DOHH2 (cell line): ENCODE measurements around the gene DMC1.
"Not testable (repeated sequence)": the region's sequence is repeated elsewhere in the genome, so short reads cannot be mapped to it uniquely, and the experiment has no call there.

Experiments used
- H3F3A ChIP-seq: fragments of 200-600 bp; sonication (generic), shearing (Covaris generic); 2 replicates; pipeline ENCODE4 v1.6.0; 2016; ENCODE audit warnings: antibody characterized with exemption, mild to moderate bottlenecking; ENCODE audit not compliant: control insufficient read depth, insufficient read depth
- H3K27ac ChIP-seq: fragments of 200-600 bp; sonication (generic); 2 replicates; pipeline ENCODE4 v1.5.1; 2014; ENCODE audit warnings: low read depth, mild to moderate bottlenecking, low read length, moderate library complexity
- H3K27me3 ChIP-seq: fragments of 200-600 bp; sonication (generic); 2 replicates; pipeline ENCODE4 v1.6.1; 2014; ENCODE audit warnings: mild to moderate bottlenecking, low read length, mixed read lengths; ENCODE audit not compliant: control insufficient read depth
- H3K36me3 ChIP-seq: fragments of 200-600 bp; sonication (generic); 2 replicates; pipeline ENCODE4 v1.6.1; 2014; ENCODE audit warnings: mild to moderate bottlenecking, low read length, moderate library complexity, mixed read lengths; ENCODE audit not compliant: control insufficient read depth
- H3K4me1 ChIP-seq: fragments of 200-600 bp; sonication (generic); 2 replicates; pipeline ENCODE4 v1.6.1; 2014; ENCODE audit warnings: mild to moderate bottlenecking, low read length, mixed read lengths; ENCODE audit not compliant: control insufficient read depth
- H3K4me2 ChIP-seq: fragments of 200-600 bp; sonication (generic); 2 replicates; pipeline ENCODE4 v1.6.0; 2014; ENCODE audit warnings: mild to moderate bottlenecking, low read length, moderate library complexity
- H3K4me3 ChIP-seq: fragments of 200-600 bp; sonication (generic); 2 replicates; pipeline ENCODE4 v1.5.1; 2014; ENCODE audit warnings: mild to moderate bottlenecking, low read length, mixed read lengths
- H3K79me2 ChIP-seq: fragments of 200-600 bp; sonication (generic); 2 replicates; pipeline ENCODE4 v1.6.1; 2014; ENCODE audit warnings: mild to moderate bottlenecking, low read length, mixed read lengths; ENCODE audit not compliant: control insufficient read depth
- H3K9me2 ChIP-seq: fragments of 200-600 bp; sonication (generic); replicated peaks from 2 replicates; pipeline ENCODE4 v1.6.1; 2014; ENCODE audit warnings: mild to moderate bottlenecking, low read length, mixed read lengths; ENCODE audit not compliant: control insufficient read depth
- H3K9me3 ChIP-seq: fragments of 200-600 bp; sonication (generic); 2 replicates; pipeline ENCODE4 v1.6.1; 2014; ENCODE audit warnings: antibody characterized with exemption, low read length, mixed read lengths; ENCODE audit not compliant: control insufficient read depth, insufficient read depth
- H4K20me1 ChIP-seq: fragments of 200-600 bp; sonication (generic); 2 replicates; pipeline ENCODE4 v1.6.0; 2014; ENCODE audit warnings: low read depth, mild to moderate bottlenecking, antibody characterized with exemption, low read length, moderate library complexity; ENCODE audit not compliant: control insufficient read depth, insufficient read depth
- EZH2phosphoT487 ChIP-seq: fragments of 200-600 bp; sonication (generic); IDR thresholded peaks from 2 replicates; pipeline ENCODE4 v1.6.1; 2017; ENCODE audit warnings: borderline replicate concordance, mild to moderate bottlenecking, antibody characterized with exemption, low read length, moderate library complexity, mixed read lengths
- TF ChIP-seq, protein P1 (sequence below): fragments of 200-600 bp; sonication (generic); IDR thresholded peaks from one replicate; pipeline ENCODE4 v1.5.1; 2014; ENCODE audit warnings: antibody characterized with exemption, mild to moderate bottlenecking, low read depth, low read length; ENCODE audit not compliant: poor library complexity, severe bottlenecking

DMC1 gene, protein sequence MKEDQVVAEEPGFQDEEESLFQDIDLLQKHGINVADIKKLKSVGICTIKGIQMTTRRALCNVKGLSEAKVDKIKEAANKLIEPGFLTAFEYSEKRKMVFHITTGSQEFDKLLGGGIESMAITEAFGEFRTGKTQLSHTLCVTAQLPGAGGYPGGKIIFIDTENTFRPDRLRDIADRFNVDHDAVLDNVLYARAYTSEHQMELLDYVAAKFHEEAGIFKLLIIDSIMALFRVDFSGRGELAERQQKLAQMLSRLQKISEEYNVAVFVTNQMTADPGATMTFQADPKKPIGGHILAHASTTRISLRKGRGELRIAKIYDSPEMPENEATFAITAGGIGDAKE

DNA sequence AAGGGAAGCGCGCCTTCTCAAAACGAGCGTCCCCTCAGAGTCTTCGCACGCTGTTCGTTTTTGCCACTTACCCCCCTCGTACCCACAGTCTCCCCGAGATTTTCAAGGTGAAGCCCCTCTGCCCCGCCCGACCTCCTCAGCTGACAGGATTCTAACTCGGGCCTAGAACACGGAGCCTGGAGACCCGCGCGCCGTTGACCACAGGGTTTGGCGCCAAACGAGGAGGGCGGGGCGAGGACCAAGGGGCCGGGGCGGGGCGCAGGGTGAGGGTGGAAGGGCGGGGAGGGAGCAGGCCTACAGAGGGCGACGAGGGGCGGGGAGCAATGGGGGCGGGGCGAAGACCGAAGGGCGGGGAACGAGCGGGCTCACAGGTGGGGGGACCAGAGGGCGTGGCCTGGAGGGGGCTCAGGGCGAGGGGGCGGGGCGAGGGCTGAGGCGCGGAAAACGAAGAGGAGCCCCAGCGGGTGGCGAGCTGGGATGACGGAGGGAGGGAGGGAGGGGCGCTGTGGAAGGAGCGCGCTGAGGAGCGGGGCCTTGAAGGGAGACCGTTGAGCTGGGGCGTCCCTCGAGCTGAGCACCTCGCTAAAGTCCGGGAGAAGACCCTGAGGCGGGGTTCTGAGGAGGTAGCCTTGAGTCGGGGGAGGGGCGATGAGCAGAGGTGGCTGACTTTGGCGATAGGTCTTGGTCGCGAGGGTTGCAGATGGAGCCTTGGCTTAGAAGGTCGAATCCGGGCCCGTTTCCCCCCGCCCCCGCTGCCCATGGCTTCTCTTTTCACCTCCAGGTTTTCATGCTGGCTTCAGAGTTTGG is at the start of gene DMC1:
Gene DMC1, minus strand, starts transcription at position 212 of the 807 bp plus-strand sequence. CDS start 1,927 bp downstream, outside the sequence.
- Histone ChIP-seq H3F3A (peaks cover 18% of the 10 kb centered on the region), H3K36me3 (peaks cover 22% of the 10 kb centered on the region), H3K4me3 (peak within 1 kb of the TSS; percentile 99), H3K4me2 (peak within 1 kb of the TSS; percentile 99), H3K4me1 (peaks cover 28% of the 10 kb centered on the region), H3K9me2 (no peaks in the 10 kb centered on the region), H3K9me3 (no peaks in the 10 kb centered on the region), H3K27ac (peak within 1 kb of the TSS; percentile 80), H4K20me1 (no peaks in the 10 kb centered on the region), H3K27me3 (no peaks in the 10 kb centered on the region), H3K79me2 (peaks cover 19% of the 10 kb centered on the region)
- TF ChIP-seq, protein P1, sequence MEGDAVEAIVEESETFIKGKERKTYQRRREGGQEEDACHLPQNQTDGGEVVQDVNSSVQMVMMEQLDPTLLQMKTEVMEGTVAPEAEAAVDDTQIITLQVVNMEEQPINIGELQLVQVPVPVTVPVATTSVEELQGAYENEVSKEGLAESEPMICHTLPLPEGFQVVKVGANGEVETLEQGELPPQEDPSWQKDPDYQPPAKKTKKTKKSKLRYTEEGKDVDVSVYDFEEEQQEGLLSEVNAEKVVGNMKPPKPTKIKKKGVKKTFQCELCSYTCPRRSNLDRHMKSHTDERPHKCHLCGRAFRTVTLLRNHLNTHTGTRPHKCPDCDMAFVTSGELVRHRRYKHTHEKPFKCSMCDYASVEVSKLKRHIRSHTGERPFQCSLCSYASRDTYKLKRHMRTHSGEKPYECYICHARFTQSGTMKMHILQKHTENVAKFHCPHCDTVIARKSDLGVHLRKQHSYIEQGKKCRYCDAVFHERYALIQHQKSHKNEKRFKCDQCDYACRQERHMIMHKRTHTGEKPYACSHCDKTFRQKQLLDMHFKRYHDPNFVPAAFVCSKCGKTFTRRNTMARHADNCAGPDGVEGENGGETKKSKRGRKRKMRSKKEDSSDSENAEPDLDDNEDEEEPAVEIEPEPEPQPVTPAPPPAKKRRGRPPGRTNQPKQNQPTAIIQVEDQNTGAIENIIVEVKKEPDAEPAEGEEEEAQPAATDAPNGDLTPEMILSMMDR = no peak
- no peak for TF ChIP-seq EZH2phosphoT487

DNA sequence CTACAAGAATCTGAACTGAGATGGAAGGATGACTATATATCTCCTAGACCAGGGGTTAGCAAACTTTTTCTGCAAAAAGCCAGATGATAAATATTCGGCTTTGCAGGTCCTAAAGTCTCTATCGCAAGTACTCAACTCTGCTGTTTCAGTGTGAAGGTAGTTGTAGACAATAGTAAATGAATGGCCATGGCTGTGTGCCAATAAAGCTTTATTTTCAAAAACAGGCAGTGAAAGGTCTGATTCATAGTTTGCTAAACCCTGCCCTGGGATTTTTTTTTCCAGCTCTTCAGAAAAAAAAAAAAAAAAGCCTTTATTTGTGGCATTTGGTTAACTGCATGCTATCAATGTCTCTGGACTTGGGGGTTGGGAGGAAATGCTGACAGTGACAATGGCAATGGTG is 48.7 kb upstream of the DMC1 start:
- Histone ChIP-seq H3K9me2 (no peaks in the 10 kb centered on the region), H3K27ac (no peak overlapping the region), H3K4me3 (no peak overlapping the region), H4K20me1 (no peaks in the 10 kb centered on the region), H3K79me2 (no peaks in the 10 kb centered on the region), H3K9me3 (no peaks in the 10 kb centered on the region), H3F3A (0 out of 2 replicates have a peak, but pooled peaks cover 2% of the 10 kb centered on the region), H3K4me1 (peaks cover 18% of the 10 kb centered on the region), H3K36me3 (no peaks in the 10 kb centered on the region), H3K4me2 (peak overlapping the region; percentile 54), H3K27me3 (no peaks in the 10 kb centered on the region)
- TF ChIP-seq, protein P1 = no peak
- no peak for TF ChIP-seq EZH2phosphoT487

DNA sequence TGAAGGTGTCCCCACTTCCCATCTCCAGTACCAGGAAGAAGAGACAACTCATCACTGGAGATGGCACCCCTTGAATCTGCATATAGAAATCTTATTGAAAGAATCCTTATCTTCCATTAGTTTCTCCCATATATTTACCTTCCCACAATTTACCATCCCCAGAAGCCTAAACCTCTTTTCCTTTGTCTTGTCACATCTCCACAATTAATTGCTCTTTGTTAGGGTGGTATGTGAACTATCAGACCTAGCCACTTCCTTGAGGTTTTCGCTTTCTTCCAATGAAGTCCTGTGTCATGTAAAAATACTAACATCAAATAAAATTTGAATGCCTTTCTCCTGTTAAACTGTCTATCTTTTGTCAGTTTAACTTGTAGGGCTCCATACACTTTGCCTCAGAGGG is 48.3 kb upstream of the DMC1 start:
- Histone ChIP-seq H3K27ac (no peak overlapping the region; the same call in 1 of the 2 replicates), H4K20me1 (no peaks in the 10 kb centered on the region), H3K4me3 (peak overlapping the region; percentile 56), H3K79me2 (no peaks in the 10 kb centered on the region), H3K9me3 (no peaks in the 10 kb centered on the region), H3K4me1 (peaks cover 18% of the 10 kb centered on the region), H3K9me2 (no peaks in the 10 kb centered on the region), H3F3A (0 out of 2 replicates have a peak, but pooled peaks cover 2% of the 10 kb centered on the region), H3K27me3 (no peaks in the 10 kb centered on the region), H3K36me3 (no peaks in the 10 kb centered on the region), H3K4me2 (peak overlapping the region; percentile 54)
- no peak for TF ChIP-seq EZH2phosphoT487
- TF ChIP-seq, protein P1 = no peak

DNA sequence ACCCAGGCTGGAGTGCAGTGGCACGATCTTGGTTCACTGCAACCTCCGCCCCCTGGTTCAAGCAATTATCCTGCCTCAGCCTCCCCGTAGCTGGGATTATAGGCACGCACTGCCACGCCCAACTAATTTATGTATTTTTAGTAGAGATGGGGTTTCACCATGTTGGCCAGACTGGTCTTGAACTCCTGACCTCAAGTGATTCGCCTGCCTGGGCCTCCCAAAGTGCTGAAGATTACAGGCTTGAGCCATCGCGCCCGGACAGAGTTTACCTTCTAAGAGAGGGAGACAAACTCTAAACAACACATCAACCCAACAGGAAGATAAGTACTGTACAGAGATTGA is 45.1 kb upstream of the DMC1 start:
- not testable (repeated sequence) for H3K27me3 ChIP-seq, H3K79me2 ChIP-seq, H3F3A ChIP-seq, H3K36me3 ChIP-seq, H3K4me3 ChIP-seq, H3K9me3 ChIP-seq, H3K4me2 ChIP-seq, H3K9me2 ChIP-seq, H4K20me1 ChIP-seq, H3K27ac ChIP-seq
- H3K4me1 ChIP-seq = peaks cover 18% of the 10 kb centered on the region
